Esophagus muscularis mucosa (tissue), 4 donors: ENCODE data around the gene MTA3.
"Not testable (repeated sequence)": the region's sequence is repeated elsewhere in the genome, so short reads cannot be mapped to it uniquely, and the experiment has no call there.

Source experiments
- EP300 ChIP-seq: sonication (generic); formaldehyde crosslinking; IDR thresholded peaks from one replicate; pipeline ENCODE4 v1.6.1; 2017; ENCODE audit warnings: antibody characterized with exemption
- POLR2A ChIP-seq: fragments of 450-650 bp; IDR thresholded peaks from one replicate; pipeline ENCODE4 v1.6.1; 2017; ENCODE audit warnings: antibody characterized with exemption, moderate library complexity, mild to moderate bottlenecking, low read depth
- TF ChIP-seq, protein P1 (sequence below), 3 experiments: fragments of 200-600 bp in 2 of 3; fragments of 450-650 bp in 1 of 3; sonication (generic) in 2 of 3; IDR thresholded peaks; one replicate each; pipeline ENCODE4 v1.5.1; 2017 to 2019; ENCODE audit warnings: antibody characterized with exemption in 3 of 3, mild to moderate bottlenecking in 2 of 3, moderate library complexity in 1 of 3

DNA sequence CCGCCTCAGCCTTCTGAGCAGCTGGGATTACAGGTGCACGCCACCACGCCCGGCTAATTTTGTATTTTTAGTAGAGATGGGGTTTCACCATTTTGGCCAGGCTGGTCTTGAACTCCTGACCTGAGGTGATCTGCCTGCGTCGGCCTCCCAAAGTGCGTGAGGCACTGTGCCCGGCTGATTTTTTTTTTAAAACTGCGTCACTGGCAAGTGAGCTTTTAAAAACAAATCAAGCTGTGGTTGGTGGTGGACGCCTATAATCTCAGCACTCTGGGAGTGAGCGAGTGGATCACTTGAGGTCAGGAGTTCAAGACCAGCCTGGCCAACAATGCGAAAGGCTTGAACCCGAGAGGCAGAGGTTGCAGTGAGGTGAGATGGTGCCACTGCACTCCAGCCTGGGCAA, 8.3 kb upstream of the MTA3 start:
- TF ChIP-seq, protein P1, sequence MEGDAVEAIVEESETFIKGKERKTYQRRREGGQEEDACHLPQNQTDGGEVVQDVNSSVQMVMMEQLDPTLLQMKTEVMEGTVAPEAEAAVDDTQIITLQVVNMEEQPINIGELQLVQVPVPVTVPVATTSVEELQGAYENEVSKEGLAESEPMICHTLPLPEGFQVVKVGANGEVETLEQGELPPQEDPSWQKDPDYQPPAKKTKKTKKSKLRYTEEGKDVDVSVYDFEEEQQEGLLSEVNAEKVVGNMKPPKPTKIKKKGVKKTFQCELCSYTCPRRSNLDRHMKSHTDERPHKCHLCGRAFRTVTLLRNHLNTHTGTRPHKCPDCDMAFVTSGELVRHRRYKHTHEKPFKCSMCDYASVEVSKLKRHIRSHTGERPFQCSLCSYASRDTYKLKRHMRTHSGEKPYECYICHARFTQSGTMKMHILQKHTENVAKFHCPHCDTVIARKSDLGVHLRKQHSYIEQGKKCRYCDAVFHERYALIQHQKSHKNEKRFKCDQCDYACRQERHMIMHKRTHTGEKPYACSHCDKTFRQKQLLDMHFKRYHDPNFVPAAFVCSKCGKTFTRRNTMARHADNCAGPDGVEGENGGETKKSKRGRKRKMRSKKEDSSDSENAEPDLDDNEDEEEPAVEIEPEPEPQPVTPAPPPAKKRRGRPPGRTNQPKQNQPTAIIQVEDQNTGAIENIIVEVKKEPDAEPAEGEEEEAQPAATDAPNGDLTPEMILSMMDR (IDR thresholded peaks at IDR 0.05), result not testable (repeated sequence)
- TF ChIP-seq POLR2A, EP300: not testable (repeated sequence)
